GM06990 (cell line): ENCODE measurements around the gene PRSS8.

Experiments
- DNase-seq: peaks from one replicate; pipeline ENCODE4 v3.0.0-alpha.2; 2011; ENCODE audit not compliant: insufficient read length; ENCODE audit errors: extremely low read depth
- H3K27me3 ChIP-seq: replicated peaks from 2 replicates; pipeline ENCODE4 v1.6.0; 2011; ENCODE audit warnings: low read length; ENCODE audit not compliant: control insufficient read depth, insufficient read depth
- H3K36me3 ChIP-seq: 2 replicates; pipeline ENCODE4 v1.5.1; 2011; ENCODE audit warnings: low read length; ENCODE audit not compliant: control insufficient read depth, insufficient read depth
- H3K4me3 ChIP-seq: replicated peaks from 2 replicates; pipeline ENCODE4 v1.5.1; 2011; ENCODE audit warnings: low read depth, mild to moderate bottlenecking, control low read depth, low read length
- CTCF ChIP-seq: IDR thresholded peaks from 2 replicates; pipeline ENCODE4 v1.5.1; 2011; ENCODE audit warnings: low read length, control low read depth, mild to moderate bottlenecking, inconsistent platforms; ENCODE audit not compliant: insufficient read depth, poor library complexity, severe bottlenecking

The PRSS8 gene

GRCh38 chr16:31083081-31083480 is 52.4 kb downstream of the PRSS8 start:
- H3K36me3 ChIP-seq = peaks cover 33% of the 10 kb centered on the region
- H3K27me3 ChIP-seq = no peaks in the 10 kb centered on the region
- H3K4me3 ChIP-seq = no peak overlapping the region
- TF ChIP-seq CTCF = no peak
- DNase-seq = no peak

- DNase-seq = no peak
- TF ChIP-seq CTCF = no peak
- no peak overlapping the region for H3K4me3 ChIP-seq
- peaks cover 38% of the 10 kb centered on the region for H3K36me3 ChIP-seq
- no peaks in the 10 kb centered on the region for H3K27me3 ChIP-seq
Measured at GRCh38 chr16:31082368-31083045, 53.0 kb downstream of the PRSS8 start.
